Activated naive CD4-positive, alpha-beta T cell (primary cell): ENCODE measurements around the gene CIAPIN1.

ENCODE experiments used
- DNase-seq, 4 experiments: peaks; one replicate each; lab custom pipeline; 2025; lab: John Stamatoyannopoulos, UW

Gene CIAPIN1

DNA sequence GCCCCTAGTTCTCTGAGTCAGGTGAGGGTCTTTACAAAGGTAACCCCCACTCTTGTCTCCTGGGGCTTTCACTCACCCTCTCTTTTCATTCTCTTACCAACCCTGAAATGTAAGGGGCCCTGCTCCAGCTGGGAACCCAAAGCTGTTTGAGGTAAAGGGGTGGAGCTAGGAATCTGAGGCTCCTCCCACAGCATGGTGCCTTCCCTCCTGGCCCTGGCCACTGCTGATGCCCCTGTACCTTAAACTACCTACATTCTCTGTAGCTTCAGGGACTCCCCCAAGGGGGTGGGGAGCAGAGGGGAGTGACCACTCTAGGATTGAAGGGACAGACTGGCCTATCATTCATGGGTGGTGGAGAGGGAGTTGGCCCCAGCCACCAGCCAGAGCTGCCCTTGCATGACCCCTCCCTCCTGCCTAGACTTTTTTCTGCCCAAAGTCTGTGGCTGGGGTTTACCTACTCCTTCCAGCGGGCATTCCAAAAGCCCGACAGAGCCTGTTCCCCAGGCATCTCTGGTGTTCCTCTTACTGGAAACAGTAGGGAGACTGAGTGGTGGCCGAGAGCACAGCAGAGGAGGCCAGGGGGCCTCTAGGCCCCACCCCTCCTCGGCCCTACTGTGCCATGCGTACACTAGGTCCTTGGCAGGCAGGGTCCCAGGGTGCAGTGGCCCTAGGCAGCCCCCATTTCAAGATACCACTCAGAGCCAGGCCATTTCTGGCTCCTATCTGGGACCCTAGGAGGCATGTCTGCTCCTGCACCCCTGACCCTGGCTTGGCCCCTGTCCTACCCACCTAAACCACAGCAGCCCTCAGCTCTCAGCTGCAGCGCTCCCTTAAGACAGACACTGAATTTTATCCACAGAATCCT is 29.6 kb upstream of the CIAPIN1 start:
- no peak for DNase-seq

DNA sequence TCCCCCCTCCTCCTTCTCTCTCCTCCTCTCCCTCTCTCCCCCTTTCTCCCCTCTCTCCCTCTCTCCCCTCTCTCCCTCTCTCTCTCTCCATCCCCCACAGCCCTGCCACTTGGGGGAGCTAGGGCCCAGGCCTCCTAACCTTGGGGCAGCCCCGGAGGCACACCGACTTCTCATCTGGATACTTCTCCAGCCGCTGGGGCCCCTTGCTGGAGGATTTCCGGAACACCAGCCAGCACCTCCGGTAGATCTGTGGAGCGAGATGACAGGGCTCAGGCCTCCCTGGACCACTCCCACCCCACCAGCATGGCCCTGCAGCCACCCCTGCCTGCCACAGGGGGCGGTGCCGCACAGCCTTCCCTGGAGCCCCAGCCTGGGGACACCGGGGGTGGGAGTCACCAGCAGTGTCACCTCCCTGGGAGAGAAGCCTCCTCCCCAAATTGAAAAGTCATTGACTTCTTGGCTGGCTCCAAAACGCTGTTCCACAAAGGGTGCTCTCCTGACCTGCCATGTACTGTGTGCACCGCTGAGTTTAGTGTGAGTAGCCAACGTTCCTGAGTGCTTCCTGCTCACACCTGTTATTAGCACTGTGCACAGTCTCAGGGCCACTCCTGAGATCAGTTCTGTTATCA is 28.6 kb upstream of the CIAPIN1 start:
- DNase-seq = peak; percentile 16 to 76 (median 38)

DNA sequence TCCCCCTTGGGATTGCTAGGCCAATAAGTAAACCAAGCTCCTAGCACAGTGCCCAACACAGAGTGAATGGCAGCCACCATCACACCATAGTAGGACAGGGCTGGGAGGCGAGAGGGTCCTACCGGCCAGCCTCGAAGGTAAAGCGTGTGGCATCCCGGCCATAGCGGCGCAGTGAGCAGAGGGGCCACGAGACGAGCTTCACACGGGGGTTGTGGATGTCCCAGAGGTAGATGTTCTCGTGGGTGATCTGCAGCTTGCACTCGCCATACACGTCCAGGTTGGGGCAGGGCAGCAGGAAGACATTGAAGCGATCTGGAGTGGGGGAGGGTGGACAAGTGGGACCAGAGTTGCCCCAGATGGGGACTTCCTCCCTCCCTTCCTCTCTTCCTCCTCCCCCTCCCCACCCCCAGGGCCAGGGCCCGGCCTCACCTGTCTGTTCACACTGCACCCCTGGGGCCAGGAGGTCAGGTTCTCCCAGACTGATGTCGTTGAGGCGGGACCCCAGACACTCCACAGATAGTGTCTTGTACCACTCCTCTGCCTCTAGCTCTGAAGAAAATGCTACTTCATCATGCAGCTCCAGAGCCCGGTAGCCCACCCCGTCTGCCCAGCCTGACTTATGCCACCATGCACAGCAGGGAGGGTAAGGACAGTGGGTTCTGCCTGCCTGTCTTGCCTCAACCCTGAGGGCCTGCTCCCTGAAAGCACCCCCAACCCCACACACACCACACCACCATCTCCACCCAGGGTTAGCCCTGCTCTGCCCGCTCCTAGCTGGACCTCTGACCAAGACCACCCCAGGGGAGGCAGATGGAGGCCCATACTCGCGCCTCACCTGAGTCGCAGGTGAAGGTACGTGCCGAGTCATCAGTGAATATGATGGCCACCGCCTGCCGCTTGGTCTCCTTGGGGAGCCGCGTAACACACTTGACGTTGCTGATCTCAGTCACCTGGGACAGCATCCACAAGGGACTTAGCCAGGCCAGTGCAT is 27.8 kb upstream of the CIAPIN1 start:
- DNase-seq = no peak

DNA sequence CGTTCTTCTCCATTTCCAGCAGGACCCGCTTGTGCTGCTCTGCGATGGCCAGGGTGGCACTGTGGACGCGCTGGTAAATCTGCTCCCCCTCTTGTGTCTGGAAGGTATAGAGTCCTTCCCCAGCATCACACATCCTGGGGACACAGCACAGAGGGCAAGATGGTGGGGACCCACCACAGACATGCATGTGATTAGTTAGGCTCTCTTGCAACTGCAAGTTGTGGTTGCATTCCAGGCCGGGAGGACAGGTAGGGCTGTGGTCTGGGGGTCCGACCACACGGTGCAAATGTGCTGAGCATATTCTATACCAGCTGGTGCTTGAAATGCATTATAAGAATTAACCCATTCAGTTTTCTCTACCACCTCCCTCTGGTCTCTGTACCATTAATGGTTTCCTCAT is 26.7 kb upstream of the CIAPIN1 start:
- no peak for DNase-seq

DNA sequence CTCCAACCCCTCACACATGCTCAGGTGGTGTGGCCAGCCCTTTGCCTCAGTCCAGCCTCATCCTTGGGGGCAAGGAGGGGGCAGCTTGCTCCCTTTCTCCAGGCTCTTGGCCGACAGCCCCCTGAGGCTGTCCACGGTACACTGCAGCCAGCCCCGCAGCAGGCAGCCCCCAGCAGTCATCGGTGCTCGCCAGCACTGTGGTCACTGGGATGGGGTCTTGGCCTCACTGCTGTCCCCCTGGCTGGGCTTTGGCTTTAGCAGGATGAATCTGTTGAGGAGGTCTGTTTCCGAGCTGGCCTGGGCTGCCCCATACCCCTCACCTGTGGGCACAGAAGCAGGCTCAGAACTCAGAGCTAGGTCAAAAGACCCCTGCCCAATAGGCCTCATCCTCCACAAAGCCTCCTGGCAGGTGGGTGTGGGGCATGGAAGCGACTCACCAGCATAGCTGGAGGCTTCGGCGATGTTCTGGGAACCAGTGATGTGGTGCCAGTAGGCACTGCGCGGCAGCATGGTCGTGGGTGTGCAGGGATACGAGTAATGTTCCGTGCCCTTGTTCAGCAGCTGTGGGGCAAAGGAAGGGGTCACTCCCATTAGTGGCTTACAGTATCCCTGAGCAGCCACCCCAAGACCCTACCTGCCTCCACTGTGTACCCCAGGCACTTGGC is 26.1 kb upstream of the CIAPIN1 start:
- DNase-seq = no peak

DNA sequence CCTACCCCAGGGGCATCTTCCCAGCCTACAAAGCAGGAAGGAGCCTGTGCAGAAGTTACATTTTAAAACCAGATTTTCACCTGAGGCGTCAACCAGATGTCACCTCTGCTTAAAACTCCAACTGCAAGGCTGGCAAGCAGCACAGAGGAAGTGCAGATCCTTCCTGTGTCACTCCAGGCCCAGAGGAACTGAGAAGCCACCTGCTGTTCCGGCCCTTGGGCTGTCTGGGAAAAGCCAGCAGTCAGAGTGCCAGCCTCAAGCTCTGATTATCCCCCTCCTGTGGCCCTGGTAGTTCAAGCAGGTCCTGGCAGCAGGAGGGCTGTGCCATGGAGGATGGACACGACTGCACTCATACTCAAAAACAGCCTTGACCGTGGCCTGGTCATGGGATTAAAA is 25.5 kb upstream of the CIAPIN1 start:
- DNase-seq = no peak

DNA sequence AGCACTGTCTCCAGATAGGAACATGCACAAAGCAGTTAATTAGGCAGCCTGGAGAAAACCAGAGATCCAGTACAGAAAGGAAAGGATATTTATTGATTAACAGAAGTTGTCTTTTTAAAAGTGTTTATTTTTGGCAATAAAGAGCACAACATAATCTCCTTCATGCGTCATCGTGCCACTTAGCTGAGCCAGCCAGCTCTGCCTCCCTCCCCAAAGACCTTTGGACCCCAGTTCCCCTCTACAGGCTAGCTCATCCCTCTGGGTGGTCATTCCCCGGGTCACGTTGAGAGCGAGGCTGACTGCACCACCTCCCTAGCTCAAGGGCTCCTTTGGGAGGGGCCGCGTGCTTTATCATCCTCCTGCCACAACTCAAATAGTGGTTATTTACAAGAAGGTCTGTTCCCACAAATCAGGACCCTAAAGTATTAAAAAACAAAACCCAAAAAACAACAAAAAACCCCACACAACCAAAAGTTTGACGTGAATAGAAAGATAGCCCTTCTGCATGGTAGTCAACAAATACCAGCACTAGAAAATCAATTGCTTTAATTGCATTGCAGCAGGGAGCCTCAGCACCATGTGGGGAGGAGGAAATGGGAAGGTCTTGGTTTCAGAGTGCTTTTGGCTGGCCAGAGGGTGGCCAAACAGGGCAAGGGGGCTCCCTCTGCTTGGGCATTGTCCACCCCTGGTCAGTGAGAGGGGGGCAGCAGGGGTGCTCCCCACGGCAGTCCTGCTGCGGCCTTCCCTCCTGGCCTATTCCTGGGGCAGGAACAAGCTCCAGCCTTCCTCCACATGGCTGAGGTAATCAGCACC is 24.9 kb upstream of the CIAPIN1 start:
- DNase-seq = no peak

DNA sequence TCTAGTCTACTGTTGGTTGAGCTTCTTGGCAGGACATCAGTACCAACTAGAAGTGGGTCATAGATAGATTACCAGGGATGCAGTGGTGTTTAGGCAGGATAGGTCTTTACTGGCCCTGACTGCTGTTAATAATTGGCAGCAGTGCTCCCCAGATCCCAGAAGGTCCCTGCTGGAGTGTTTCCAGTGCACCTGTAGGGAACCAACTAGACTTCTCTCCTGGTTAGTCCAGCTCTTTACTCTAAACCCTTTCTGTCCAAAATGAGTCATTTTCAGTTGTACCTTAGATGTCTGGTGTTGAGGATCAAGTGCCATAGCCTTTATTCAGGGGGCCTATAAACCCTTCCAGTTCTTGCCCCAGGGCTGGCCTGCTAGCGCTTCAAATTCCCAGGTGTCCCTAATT is 24.0 kb upstream of the CIAPIN1 start:
- DNase-seq = no peak

DNA sequence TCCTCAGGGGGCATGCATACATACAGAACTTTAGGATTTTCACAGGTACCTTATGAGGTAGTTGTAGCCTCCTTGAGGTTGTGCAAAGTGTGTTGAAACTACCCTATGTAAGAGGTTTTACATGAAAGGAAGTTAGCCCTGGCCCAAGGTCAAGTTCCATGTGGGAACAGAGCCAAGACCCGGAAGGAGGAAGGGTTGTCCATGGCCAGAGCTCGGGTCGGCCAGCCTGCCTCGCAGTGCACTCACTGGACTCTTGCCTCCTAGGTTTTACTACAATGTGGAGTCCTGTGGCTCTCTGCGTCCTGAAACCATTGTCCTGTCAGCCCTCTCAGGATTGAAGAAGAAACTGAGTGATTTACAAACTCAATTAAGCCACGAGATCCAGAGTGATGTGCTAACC is 23.5 kb upstream of the CIAPIN1 start:
- DNase-seq = no peak

DNA sequence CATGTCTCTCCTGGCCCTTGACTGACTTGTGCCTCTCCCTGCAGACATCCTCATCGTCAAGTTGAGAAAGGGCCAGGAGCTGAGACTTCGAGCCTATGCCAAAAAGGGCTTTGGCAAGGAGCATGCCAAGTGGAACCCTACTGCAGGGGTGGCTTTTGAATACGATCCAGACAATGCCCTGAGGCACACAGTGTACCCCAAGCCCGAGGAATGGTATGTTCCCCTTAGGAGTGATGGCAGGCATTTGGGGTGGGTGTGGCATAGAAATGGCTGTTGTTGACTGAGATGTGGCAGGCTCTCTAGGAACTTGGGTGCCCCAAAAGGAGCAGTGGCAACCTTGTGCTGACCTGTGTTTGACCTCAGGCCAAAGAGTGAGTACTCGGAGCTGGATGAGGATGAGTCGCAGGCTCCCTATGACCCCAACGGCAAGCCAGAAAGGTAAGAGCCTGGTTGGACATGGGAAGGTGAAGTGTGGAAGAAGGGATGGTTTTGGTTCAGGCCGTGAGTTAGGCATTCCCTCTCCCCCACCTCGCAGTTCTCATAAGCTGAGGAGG is 22.8 kb upstream of the CIAPIN1 start:
- no peak for DNase-seq

DNA sequence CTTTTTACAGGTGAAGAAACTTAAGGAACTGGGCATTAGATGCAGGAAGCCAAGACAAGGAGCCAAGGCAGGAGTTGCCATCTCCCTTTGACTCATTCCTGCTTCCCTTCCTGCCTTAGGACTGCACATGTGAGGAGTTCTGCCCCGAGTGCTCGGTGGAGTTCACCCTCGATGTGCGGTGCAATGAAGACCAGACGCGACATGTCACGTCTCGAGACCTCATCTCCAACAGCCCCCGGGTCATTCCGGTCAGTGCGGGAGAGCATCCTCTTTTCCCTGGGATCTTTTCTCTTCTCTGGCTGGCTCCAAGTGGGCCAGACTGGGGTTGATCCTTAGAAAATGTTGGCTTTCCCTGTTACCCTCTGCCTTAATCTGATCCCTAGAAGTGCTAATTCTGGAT is 21.9 kb upstream of the CIAPIN1 start:
- DNase-seq = no peak

DNA sequence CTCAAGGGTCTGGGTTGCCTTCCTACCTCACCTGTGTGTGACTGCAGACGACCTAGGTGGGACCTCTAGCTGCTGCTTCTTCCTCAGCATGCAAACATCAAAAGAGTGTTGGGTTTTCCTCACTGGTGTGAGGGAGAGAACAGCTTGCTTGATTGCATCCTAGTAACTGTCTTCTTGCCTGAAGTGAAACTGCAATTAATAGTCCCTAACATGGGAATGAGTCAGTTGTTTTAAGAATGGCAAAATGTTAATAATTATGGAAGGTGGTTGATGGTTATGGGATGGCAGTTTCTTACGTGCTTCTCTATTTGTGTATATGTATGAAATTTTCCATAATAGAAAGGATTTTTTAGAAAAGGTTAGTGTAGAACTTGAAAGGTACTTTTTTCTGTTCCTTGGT is 21.2 kb upstream of the CIAPIN1 start:
- DNase-seq = no peak

DNA sequence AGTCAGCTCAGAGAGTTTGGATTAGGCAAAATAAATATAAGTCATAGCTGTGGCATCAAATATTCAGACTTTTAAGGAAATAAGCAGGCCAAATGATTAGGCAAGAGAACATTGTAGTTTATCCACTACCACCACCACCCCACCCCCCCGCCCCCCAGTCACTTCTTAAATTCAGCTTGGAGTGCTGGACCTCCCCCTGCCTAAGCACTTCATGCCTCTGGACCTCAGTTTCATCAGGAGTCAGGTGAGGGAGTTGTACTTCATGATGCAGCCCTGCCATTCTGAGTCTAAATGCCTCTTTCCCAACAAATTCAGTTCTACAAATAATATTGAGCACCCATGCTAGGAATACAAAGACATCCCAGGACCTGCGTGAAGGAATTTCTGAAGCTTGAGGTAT is 17.3 kb upstream of the CIAPIN1 start:
- DNase-seq = no peak

DNA sequence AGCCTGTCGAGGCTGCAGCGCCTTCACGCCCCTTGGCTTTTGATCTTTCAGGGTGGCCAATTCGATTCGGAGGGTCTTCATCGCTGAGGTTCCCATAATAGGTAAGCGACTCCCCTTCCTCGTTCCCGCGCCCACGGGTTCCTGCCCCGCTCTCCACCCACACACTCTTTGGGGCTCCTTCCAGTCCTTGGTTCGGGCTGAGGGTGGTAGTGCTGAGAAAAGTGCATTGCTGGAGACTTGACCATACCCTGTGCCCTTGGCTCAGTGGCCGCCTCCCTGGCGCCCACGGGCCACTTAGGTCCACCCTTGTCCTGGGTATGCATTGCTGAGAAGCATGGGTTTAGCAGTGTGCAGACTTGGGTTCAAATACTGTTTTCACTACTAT is 15.8 kb upstream of the CIAPIN1 start:
- no peak for DNase-seq

DNA sequence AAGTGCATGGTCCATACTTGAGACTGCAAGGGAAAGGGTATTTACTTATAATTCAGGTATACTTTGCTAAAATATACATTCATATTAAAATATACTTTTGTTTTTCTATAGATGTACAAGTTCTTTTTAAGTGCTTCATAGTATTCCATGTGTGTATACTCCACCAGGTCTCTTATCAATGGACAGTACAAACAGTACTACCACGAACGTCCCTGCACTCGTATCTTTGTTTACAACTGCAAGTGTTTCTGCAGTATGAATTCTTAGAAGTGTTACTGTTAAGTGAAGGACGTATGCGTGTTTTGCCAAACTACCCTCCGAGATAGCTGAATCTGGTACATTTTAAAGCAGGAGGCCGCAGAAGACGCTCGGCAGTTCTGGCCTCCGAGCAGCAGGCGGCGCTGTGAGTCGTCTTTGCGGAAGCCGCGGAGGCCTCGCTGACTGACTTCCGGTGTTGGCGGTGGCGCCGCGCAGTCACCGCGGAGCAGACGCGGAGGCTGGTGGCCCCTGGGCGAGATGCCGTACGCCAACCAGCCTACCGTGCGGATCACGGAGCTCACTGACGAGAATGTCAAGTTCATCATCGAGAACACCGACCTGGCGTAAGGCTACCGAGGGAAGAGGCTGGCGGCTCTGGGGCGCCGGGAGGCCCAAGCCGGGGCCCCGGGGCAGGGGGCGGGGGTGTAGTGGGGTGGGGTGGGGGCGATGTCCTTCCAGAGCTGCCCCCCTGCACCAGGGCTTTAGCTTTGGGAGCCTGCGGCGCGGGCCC is 15.2 kb upstream of the CIAPIN1 start, which contains the start of gene POLR2C:
POLR2C (plus strand) TSS at position 471 of the 769 bp plus-strand sequence; CDS start at position 517, 46 bp downstream.
- peak; percentile 88 to 93 (median 90) for DNase-seq

DNA sequence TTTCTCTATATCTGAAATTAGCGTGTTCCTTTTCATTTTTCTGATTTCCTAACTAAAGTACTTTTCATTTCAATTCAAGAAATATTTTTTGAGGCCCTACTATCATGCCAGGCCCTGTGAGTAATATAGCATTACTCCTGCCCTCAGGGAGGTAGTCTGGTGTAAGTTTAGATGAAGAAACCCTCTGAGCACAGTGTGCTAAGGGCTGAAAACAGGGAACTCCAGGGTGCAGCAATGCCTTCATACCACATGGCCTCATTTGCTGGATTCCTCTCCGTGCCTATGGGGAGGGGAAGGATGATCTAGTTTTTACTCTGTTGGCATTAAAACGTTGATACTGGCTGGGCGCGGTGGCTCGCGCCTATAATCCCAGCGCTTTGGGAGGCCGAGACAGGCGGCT is 4.8 kb upstream of the CIAPIN1 start:
- DNase-seq = no peak

DNA sequence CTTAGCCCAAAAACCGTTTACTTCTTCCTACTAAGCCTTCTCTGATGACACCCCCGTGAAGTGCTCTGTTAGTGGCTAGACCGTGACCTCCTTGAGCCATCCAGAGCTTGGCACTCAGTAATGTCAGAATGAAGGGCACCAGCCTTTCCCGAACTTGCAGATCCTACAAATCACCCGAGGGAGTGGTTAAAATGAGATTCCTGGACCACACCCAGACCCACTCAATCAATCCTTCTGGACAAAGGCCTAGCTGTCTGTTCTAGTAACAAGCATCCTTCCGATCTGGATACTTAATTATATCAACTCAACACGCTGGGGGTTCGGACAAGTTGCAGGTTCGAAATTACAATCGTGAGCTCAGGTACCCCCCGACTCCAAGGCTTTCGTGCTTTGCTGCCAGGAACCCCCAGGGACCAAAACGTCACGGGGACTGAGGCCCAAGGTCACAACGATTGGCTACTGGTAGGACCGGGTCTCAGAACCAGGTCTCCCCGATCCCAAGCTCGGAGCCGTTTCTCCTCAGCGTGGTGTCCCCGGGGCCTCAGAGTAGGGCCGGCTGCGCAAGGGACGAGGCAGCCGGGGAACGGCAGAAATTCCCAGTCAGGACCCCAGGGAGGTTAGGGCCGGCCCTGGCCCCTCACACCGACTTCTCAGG is 527 bp downstream of the CIAPIN1 start:
- peak in 1 of 4 experiments; percentile 18 for DNase-seq

DNA sequence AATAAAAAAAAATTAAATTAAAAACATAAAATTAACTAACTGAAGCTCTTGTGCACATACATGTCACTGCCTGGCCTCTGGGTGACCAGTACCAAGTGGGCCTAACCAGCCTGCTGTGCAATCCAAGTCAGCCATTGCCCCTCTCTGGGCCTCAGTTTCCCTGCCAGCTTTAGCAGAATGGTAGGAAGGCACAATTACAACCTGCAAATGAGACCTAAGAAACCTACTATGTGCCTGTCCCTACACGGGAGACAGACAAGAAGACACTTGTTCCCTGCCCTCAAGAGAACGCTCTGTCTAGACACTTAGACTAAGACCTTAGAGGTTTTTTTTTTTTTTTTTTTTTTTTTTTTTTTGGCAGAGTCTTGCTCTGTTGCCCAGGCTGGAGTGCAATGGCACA is 1.7 kb downstream of the CIAPIN1 start:
- DNase-seq = no peak

DNA sequence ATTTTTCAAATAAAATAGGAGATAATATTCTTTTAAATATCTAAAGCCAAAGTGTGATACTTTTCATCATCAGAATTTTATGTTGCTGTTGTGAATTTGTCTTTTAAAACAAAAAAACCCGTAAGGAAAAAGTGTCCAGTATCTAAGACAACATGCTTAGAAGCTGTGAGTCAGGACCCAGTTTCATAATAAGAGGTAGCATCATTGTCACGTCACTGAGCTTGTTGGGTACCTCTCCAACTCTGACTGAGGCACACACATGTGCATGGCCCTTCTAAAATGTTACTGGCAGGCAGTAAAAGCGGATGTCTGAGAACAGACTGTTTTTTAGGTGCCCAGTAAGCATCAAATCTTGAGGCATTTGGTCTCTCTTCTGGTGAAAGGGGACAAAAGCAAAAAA is 2.5 kb downstream of the CIAPIN1 start:
- DNase-seq = no peak
